Suprapubic skin (tissue), 3 donors: ENCODE data around the gene SMG6.
A peak's percentile ranks its signal among the peaks of the same experiment; 100 is the strongest.

Source experiments
- CTCF ChIP-seq, 2 donors: fragments of 200-600 bp in 1 of 2; fragments of 450-650 bp in 1 of 2; sonication (generic) in 1 of 2; IDR thresholded peaks; one replicate each; pipeline ENCODE4 v1.5.1; 2016 to 2019; ENCODE audit warnings: antibody characterized with exemption in 2 of 2, mild to moderate bottlenecking in 1 of 2, moderate library complexity in 1 of 2
- POLR2AphosphoS5 ChIP-seq, 3 donors: sonication (generic); formaldehyde crosslinking; IDR thresholded peaks; one replicate each; pipeline ENCODE4 v1.6.1; 2017; ENCODE audit warnings: antibody characterized with exemption in 3 of 3

GRCh38 chr17:2011411-2012371 lies 291.9 kb downstream of the SMG6 start:
- TF ChIP-seq POLR2AphosphoS5 (IDR thresholded peaks at IDR 0.05) (peak; percentile 30 to 94 (median 81)), CTCF (IDR thresholded peaks at IDR 0.05) (no peak)
